Fibroblast of pulmonary artery (primary cell): ENCODE measurements around the gene NT5DC1.

Experiments
- DNase-seq: peaks from one replicate; pipeline ENCODE4 v3.0.0-alpha.2; 2010; ENCODE audit warnings: low read depth
- H3K4me3 ChIP-seq: replicated peaks from 2 replicates; pipeline ENCODE4 v1.5.1; 2011; ENCODE audit warnings: low read depth, mild to moderate bottlenecking, control low read depth, low read length, moderate library complexity
- TF ChIP-seq, protein P1 (sequence below): IDR thresholded peaks from 2 replicates; pipeline ENCODE4 v1.5.1; 2011; ENCODE audit warnings: mild to moderate bottlenecking, control low read depth, low read length, inconsistent platforms; ENCODE audit errors: missing control alignments

Gene NT5DC1

DNA sequence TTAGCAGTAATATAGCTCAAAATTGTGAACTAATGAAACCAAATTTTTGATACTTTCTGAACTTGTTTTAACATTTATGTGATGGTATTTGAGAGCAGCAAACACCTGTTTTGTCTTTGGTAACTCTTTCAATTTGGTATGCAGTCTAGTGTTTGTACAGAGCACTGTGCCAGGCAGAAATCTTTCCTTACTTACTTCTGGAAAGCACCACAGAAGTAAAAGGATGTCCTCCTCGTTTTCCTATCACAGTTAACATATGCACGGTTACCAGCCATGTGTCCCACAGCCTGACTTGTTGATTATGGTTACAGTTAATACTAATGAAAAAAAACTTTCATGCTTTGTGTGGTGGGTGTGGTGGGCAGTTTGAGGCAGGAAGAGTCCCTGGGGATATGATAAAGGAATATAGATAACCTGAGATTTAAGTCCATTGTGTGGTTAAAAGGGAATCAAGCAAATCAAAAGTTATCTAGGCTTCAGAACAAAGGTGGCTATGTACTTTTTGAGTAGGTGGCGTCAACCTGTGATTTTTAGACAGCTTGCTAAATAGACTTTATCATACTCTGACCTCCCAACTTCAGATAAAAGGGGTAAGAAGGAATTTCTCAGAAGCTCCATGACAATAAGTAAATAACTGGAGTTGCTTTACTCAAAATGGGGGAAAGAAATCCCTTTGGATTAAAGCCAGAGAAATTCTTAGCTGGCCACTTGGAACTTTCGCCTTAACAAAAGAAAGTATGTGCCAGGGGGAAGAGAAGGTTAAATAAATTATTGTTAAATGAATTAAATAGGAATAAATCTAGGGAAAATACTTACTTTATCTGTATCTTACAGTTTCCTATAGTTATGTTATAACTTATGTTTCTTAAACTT, 45.4 kb downstream of the NT5DC1 start:
- DNase-seq, result peak; percentile 14
- H3K4me3 ChIP-seq, result no peak overlapping the region
- TF ChIP-seq, protein P1, sequence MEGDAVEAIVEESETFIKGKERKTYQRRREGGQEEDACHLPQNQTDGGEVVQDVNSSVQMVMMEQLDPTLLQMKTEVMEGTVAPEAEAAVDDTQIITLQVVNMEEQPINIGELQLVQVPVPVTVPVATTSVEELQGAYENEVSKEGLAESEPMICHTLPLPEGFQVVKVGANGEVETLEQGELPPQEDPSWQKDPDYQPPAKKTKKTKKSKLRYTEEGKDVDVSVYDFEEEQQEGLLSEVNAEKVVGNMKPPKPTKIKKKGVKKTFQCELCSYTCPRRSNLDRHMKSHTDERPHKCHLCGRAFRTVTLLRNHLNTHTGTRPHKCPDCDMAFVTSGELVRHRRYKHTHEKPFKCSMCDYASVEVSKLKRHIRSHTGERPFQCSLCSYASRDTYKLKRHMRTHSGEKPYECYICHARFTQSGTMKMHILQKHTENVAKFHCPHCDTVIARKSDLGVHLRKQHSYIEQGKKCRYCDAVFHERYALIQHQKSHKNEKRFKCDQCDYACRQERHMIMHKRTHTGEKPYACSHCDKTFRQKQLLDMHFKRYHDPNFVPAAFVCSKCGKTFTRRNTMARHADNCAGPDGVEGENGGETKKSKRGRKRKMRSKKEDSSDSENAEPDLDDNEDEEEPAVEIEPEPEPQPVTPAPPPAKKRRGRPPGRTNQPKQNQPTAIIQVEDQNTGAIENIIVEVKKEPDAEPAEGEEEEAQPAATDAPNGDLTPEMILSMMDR, result no peak

DNA sequence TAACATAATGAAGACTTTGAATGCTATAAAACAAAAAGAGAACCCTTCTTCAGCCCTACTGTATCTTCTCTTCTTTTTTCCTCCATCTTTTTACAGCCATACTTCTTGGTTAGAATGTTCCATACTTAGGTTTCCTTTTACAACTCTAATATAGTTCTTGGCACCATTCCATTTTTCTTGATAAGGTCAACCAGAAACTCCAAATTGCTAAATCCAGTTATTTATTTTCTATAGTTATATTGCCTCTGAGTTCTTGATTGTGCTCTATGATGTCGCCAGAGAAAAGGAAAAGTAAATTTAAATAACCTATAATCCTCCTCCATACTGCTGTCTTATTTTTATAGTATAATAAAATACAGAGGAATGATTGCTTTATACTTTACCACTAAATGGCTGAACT, 52.0 kb downstream of the NT5DC1 start:
- DNase-seq, result peak; percentile 38
- TF ChIP-seq, protein P1, result no peak
- H3K4me3 ChIP-seq, result no peak overlapping the region

DNA sequence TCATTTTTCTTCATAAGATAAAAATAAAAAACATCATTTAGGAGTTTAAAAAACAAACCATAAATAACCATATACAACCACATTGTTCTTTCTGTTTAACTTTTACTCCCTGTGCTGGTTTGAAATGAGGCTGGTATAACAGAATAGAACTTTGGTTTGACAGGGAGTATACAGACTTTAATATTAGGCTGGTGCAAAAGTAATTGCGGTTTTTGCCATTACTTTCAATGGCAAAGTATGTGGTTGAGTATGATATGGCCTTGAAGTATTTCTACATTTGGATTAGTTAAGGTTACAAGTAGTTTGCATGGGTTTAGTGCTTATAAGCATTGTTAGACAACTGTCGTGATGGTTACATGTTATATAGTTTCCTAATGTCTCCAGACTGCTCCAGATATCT, 54.2 kb downstream of the NT5DC1 start:
- DNase-seq, result no peak
- TF ChIP-seq, protein P1, result no peak
- no peak overlapping the region for H3K4me3 ChIP-seq

DNA sequence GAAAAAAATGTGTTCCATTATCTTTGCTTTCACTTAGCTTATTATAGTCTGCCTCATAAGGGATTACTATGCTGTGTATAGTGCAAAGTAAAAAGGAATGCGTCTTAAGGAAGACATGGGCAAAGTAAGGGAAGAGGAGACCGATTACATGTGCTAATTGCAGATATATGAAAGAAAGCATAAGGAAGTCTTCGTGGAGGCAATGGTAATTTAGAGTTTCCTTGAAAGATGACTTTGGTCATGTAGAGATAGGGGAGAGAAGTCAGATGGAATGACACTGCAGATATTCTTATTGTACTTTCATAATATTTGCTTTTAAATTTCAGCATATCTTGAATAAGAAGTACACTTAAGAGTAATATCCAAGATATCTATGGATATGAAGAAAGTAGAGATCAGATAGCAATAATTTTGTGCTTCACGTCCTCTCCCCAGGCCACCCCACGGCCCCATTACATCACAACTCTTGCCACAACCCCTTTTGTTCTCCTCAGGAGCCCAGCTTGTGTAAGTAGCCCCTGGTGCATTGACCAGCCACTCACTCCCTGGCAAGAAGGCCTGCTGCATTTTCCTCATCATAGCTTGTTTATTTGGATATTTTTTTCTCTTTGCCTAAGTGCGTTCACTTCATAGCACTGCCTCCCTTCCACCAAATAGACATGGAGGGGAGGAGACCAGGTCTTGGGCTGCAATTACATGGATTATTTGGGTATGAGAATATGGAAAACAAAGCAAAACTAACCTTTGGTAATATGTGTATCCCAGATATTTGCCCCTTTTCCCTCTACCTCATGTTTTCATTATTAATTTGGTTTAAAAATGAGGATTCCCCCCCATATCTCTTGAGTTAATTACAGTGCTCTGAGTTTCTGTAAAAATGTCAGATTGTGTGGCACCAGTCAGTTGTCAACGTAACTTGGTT, 56.0 kb downstream of the NT5DC1 start:
- no peak overlapping the region for H3K4me3 ChIP-seq
- DNase-seq, result no peak
- TF ChIP-seq, protein P1, result no peak

DNA sequence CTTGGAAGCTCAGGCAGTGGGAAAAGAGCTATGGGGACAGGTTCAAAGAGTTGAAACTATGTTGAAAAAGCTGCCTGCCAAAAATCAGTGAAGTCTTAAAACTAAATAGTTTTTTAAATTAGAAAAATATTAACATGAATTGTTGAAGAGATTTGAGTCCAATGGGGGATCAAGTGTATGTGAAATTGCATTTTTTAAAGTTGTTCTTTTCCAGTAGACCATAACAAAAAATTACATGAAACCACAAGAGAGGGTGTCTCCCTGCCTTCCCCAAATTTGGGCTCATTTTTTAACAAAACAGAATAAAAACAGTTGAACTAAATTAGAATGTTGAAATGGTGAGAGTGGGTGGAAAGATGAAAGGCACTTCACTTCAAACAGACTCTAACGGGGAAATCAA, 56.7 kb downstream of the NT5DC1 start:
- no peak overlapping the region for H3K4me3 ChIP-seq
- DNase-seq, result no peak
- TF ChIP-seq, protein P1, result no peak

DNA sequence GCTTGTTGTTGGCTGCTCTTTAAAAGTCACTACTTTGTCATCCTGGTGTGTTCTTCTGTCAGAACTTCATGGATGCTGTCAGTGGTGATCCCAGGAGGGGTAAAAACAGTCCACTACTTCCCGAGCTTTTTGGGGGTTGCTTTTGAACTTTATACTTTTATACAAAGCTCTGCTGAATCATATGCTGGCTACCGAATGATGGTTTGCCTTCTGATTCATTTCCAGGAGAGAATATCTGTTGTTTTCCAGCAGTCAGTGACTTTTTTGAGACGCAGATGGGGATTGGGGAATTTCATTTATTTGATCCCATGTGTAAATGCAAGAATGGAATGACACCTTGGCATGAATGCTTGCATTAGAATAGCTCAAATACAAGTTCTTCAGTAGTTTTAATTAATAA, 58.0 kb downstream of the NT5DC1 start:
- TF ChIP-seq, protein P1, result no peak
- DNase-seq, result peak; percentile 12
- no peak overlapping the region for H3K4me3 ChIP-seq
